ENCODE measurements around the gene WDPCP.
"Not testable (repeated sequence)": the region's sequence is repeated elsewhere in the genome, so short reads cannot be mapped to it uniquely, and the experiment has no call there.

The WDPCP gene

DNA sequence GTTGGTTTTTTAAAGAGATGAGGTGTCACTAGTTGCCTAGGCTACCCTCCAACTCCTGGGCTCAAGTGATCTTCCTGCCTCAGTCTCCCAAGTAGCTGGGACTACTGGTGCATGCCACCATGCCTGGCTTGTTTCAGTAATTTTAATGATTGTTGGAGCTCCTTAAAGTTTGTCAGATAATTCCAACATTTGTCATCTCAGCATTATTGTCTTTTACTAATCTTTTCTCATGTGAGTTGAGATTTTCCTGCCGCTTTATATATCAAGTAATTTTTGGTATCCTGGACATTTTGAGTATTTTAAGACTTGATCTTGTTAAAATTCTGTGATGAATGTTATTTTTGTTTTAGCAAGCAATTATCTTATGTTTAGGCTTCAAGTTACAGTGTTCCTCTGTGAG lies 429.0 kb downstream of the WDPCP start:
- H3K4me3 ChIP-seq (ENCODE audit: low read depth, low read length): no peak overlapping the region
- in situ Hi-C loops (cut with HindIII; ENCODE audit: low sequenced_read_pairs): no loop called here
- TF ChIP-seq, protein P1, sequence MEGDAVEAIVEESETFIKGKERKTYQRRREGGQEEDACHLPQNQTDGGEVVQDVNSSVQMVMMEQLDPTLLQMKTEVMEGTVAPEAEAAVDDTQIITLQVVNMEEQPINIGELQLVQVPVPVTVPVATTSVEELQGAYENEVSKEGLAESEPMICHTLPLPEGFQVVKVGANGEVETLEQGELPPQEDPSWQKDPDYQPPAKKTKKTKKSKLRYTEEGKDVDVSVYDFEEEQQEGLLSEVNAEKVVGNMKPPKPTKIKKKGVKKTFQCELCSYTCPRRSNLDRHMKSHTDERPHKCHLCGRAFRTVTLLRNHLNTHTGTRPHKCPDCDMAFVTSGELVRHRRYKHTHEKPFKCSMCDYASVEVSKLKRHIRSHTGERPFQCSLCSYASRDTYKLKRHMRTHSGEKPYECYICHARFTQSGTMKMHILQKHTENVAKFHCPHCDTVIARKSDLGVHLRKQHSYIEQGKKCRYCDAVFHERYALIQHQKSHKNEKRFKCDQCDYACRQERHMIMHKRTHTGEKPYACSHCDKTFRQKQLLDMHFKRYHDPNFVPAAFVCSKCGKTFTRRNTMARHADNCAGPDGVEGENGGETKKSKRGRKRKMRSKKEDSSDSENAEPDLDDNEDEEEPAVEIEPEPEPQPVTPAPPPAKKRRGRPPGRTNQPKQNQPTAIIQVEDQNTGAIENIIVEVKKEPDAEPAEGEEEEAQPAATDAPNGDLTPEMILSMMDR (IDR thresholded peaks at IDR 0.05; ENCODE audit: low read depth, low read length, missing control alignments): no peak
- no peak for DNase-seq (ENCODE audit: low read depth)

DNA sequence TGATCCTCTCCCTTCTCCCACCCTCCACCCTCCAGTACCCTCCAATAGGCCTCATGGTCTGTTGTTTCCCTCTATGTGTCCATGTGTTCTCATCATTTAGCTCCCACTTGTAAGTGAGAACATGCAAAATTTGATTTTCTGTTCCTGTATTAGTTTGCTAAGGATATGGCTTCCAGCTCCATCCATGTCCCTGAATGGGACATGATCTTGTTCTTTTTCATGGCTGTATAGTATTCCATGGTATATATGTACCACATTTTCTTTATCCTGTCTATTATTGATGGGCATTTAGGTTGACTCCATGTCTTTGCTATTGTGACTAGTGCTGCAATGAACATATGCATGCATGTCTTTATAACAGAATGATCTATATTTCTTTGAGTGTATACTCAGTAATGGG lies 451.6 kb downstream of the WDPCP start:
- in situ Hi-C loops (cut with HindIII; ENCODE audit: low sequenced_read_pairs); DNase-seq (ENCODE audit: low read depth); H3K4me3 ChIP-seq (ENCODE audit: low read depth, low read length): not testable (repeated sequence)

GRCh38 chr2:63132020-63132419 lies 456.3 kb downstream of the WDPCP start:
- DNase-seq (ENCODE audit: low read depth): no peak
- TF ChIP-seq, protein P1 (IDR thresholded peaks at IDR 0.05; ENCODE audit: low read depth, low read length, missing control alignments): no peak
- H3K4me3 ChIP-seq (ENCODE audit: low read depth, low read length): no peak overlapping the region
- in situ Hi-C loops (cut with HindIII; ENCODE audit: low sequenced_read_pairs): no loop called here

- in situ Hi-C loops (cut with HindIII; ENCODE audit: low sequenced_read_pairs): no loop called here
- no peak overlapping the region for H3K4me3 ChIP-seq (ENCODE audit: low read depth, low read length)
- no peak for DNase-seq (ENCODE audit: low read depth)
- TF ChIP-seq, protein P1 (IDR thresholded peaks at IDR 0.05; ENCODE audit: low read depth, low read length, missing control alignments): no peak
These were observed 457.1 kb downstream of the WDPCP start for GRCh38 chr2:63131196-63131595.

GRCh38 chr2:63127594-63127993 lies 460.7 kb downstream of the WDPCP start:
- TF ChIP-seq, protein P1 (IDR thresholded peaks at IDR 0.05; ENCODE audit: low read depth, low read length, missing control alignments): no peak
- DNase-seq (ENCODE audit: low read depth): no peak
- H3K4me3 ChIP-seq (ENCODE audit: low read depth, low read length): no peak overlapping the region
- in situ Hi-C loops (cut with HindIII; ENCODE audit: low sequenced_read_pairs): no loop called here

DNA sequence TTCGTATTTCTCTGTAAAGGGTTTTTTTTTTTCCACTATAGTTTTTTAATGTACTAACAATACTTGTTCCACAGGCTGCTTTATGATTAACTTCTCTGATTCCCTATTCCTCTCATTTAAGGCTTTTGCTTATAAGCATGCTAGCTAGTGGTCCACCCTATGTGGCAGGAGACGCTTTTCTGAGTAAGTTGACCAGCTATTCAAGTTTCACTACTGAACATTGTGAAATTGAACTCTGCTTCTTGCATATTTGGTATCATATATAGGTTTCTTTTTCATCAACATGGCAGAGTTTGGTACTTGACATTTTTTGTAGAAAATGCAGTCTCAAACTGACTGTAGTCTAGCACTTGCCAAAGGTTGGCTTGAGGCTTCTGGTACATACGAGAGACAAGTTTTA lies 463.4 kb downstream of the WDPCP start:
- DNase-seq (ENCODE audit: low read depth): no peak
- in situ Hi-C loops (cut with HindIII; ENCODE audit: low sequenced_read_pairs): no loop called here
- no peak overlapping the region for H3K4me3 ChIP-seq (ENCODE audit: low read depth, low read length)
- TF ChIP-seq, protein P1 (IDR thresholded peaks at IDR 0.05; ENCODE audit: low read depth, low read length, missing control alignments): no peak

DNA sequence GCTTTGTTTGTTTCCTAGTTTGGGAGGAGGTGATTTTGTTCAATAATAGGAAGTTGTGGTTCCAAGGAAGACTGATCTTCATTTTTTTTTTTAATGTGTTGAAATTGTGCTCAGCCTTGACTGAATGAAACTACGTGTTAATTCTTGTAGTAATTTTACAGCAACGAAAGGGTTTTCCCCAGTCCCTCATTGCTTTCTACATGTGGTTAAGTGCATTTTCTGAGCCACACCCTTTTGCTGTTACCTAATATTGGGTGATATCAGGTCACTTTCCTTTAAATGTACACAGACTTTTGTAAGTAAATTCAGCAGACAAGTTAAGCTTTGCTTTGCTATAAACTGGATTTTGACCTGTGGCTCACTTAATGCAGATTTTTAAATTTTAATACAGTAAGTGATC lies 464.1 kb downstream of the WDPCP start:
- in situ Hi-C loops (cut with HindIII; ENCODE audit: low sequenced_read_pairs): no loop called here
- no peak for DNase-seq (ENCODE audit: low read depth)
- TF ChIP-seq, protein P1 (IDR thresholded peaks at IDR 0.05; ENCODE audit: low read depth, low read length, missing control alignments): no peak
- no peak overlapping the region for H3K4me3 ChIP-seq (ENCODE audit: low read depth, low read length)
